Left colon (tissue), 2 donors: ENCODE measurements around the gene PRSS50. TPM values are rescaled to one million over a fixed set of nuclear protein-coding genes. Genes with fewer than 3 reads are reported as not detected.

Source experiments
- ATAC-seq: fragments of 200-7000 bp; cut with Tn5 transposase; one replicate; pipeline ENCODE4 v1.9.1; 2020; ENCODE audit warnings: mild to moderate bottlenecking, moderate library complexity
- DNase-seq, 2 donors: peaks; one replicate each; pipeline ENCODE4 v3.0.0-alpha.2; 2020
- intact Hi-C, 2 donors: fragments of 100-400 bp; cut with DNase I in 1 of 2; cut with micrococcal nuclease in 1 of 2; formaldehyde crosslinking; loops; one replicate each; pipeline versions ENCODE4 v1.11.2 to v1.14.0; 2022; cut with DNase I, micrococcal nuclease
- total RNA-seq, 2 donors: library from RNA; stranded (reverse); fragmentation: NEBNext Ultra II Directional; extraction: Animal tissue kit (Norgen Biotek cat#: 25700); gene quantifications; one replicate each; pipeline ENCODE4 v1.2.1, GENCODE V29; 2021
- donor health status: DM: no; HTN: no; CAD: no.
- donor health status: DM: yes; HTN: yes; CAD: no.

Gene PRSS50
- total RNA-seq, 2 donors from 2014 or later = not detected

DNA sequence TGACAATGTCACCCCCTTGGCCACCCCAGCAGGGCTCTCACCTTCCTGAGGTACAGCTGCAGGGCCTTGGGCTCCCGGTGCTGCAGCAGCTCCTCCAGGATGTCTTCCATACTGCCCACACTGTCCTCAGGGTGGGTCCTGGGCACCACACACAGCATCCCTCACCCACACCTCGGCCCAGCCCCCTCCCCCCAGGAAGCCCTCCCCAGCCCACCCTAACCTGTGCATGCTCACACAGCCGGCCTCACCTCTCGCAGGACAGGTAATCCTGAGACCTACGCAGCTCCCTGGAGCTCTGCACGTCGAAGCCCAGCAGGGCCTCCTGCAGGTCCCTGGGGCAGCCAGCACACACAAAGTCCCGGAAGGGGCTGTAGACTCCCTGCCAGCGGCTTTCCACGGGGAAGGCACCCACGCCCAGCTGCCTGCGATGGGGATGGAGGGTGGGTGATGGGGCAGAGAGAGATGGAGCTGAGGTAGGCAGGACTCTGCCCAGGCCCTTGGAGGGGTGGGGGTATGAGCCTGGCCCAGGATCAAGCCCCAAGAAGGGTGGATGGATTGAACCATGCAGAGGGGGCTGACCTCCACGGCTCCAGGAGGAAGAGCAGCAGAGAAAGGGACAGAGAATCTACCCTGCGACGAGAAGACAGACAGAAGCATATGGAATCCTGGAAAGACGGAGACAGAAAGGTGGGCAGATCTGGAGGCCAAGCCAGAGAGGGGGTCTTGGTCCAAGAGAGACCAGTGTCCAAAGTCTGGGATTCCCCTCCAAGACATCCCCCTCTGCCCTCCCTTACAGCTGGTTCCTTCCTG, 40.9 kb downstream of the PRSS50 start:
- DNase-seq (no peak), ATAC-seq (no peak)
- intact Hi-C loops = no loop called here

DNA sequence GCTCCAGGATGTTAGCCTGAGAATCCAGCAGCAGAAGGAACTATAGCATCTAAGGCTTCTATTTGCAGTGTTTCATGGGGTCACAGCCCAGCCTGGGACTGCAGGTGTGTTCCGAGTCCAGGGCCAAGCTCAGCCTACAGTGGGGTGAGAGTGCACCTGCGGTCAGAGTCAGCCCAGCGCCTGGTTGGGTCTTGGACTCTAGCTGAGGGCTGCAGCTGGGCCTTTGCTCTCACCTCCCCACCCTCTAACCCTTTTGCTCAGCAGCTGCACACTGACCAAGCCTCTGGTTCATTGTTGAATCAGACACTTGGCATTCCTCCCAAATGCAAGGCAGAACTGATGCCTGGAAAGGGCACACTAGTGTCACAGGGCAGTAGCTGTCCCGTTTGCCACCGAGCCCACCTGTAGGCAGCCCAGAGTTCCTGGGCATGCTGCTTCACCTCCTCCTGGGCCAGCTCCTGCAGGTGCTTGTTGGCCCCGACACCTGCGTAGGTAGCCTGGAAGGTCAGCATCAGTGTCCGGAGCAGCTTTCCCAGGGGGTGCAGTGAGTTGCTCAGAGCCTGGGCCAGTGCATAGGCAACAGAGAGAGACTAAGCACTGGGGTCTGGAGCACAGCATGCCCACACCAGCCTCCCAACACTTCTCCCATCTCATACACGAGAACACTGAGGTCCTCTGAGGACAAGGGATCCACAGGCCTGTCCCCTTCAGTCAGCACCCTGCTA, 41.7 kb downstream of the PRSS50 start:
- no peak for DNase-seq
- intact Hi-C loops = no loop called here
- ATAC-seq = no peak

DNA sequence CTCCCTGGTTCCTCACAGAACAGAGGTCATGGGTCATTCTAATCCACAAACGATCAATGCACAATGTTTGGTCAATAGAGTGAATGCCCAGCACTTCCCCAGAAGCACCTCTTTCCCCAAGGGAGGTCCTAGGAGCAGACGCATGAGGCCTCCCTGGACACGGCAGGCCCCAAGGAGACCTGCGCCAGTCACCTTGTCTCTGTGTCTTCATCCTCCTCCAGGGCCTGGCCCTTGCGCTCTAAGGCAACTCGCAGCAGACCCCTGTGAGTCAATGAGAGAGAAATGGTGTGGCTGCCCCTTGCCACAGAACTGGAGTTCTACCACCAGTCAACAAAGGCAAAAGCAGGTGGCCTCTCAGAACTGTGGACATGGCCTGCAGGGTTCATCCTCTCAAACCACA, 42.2 kb downstream of the PRSS50 start:
- ATAC-seq (no peak), DNase-seq (no peak)
- intact Hi-C loops = no loop called here

GRCh38 chr3:46674031-46674845, 43.4 kb downstream of the PRSS50 start:
- DNase-seq = peak in 1 of 2 donors; percentile 14
- intact Hi-C loops = no loop called here
- no peak for ATAC-seq

DNA sequence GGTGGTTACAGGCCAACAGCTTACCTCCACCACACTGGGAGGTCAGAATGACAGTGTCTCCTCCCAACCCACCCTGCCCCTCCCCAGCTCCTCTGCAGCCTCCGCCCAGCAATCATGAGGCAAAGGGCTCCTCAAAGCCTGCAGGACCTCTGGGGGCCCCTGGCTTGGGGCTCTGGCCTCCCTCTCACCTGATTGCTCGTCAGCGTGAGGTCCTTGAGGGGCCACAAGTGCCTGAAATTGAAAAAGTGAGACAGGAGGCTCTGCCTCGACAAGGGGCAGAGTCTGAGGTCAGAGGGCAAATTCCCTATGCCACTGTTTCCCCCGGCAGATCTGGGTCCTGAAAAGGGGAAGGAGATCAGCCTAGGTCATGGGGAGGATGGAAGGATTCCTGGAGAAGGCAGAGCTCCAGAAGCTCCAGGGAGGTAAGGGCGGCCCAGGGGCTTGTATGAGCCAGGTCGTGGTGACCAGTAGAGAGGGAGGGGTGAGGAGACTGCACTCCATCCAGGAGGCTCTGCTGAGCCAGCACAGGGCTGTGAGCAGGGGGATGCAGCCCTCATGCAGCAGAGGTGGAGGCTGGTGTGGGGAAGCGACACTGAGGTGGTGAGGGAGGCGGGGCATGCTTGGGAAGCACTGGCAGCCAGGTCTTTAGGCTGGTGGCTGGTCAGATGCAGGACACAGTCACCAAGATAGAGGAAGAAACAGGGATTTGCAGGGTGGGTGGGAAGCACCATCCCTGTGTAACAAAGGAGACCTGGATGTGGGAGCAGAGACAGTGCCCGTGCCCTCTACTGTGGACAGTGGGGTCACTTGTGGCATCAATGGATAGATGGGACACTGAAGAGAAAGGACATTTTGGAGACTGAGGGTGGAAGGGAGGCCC, 44.3 kb downstream of the PRSS50 start:
- DNase-seq (peak; percentile 1 to 17), ATAC-seq (no peak)
- intact Hi-C loops = no loop called here

- no peak for ATAC-seq
- DNase-seq = peak in 1 of 2 donors; percentile 2
Measured at GRCh38 chr3:46672349-46672695, 45.3 kb downstream of the PRSS50 start.

GRCh38 chr3:46671541-46672348, 45.9 kb downstream of the PRSS50 start:
- intact Hi-C loops = no loop called here
- ATAC-seq (no peak), DNase-seq (peak; percentile 2 to 21)

More at GRCh38 chr3:46672349-46672695, 45.3 kb downstream of the PRSS50 start:
- intact Hi-C loops = no loop called here

GRCh38 chr3:46670891-46671427, 46.7 kb downstream of the PRSS50 start:
- ATAC-seq (no peak), DNase-seq (peak in 1 of 2 donors; percentile 2)
- intact Hi-C loops = no loop called here

- ATAC-seq (no peak), DNase-seq (peak; percentile 1 to 15)
- intact Hi-C loops = no loop called here
Measured at GRCh38 chr3:46670000-46670890, 47.4 kb downstream of the PRSS50 start.

- intact Hi-C loops = no loop called here
- DNase-seq (peak; percentile 2 to 18), ATAC-seq (peak; percentile 15)
Measured at GRCh38 chr3:46669191-46669999, 48.3 kb downstream of the PRSS50 start.

GRCh38 chr3:46668591-46668990, 49.1 kb downstream of the PRSS50 start:
- ATAC-seq (peak; percentile 12), DNase-seq (peak in 1 of 2 donors; percentile 21)
- intact Hi-C loops = no loop called here

- DNase-seq = peak in 1 of 2 donors; percentile 17
- ATAC-seq = peak; percentile 14
- intact Hi-C loops = no loop called here
Measured at GRCh38 chr3:46668116-46668515, 49.6 kb downstream of the PRSS50 start.

GRCh38 chr3:46667657-46668056, 50.0 kb downstream of the PRSS50 start:
- DNase-seq (peak in 1 of 2 donors; percentile 22), ATAC-seq (no peak)
- intact Hi-C loops = no loop called here

GRCh38 chr3:46667061-46667621, 50.5 kb downstream of the PRSS50 start:
- ATAC-seq = no peak

GRCh38 chr3:46666453-46666845, 51.2 kb downstream of the PRSS50 start:
- ATAC-seq (no peak), DNase-seq (peak in 1 of 2 donors; percentile 27)
- intact Hi-C loops = no loop called here

More at GRCh38 chr3:46667061-46667621, 50.5 kb downstream of the PRSS50 start:
- intact Hi-C loops = no loop called here
- DNase-seq = peak in 1 of 2 donors; percentile 19
